ENCODE data around the gene GEN1. TPM values are rescaled to one million over a fixed set of nuclear protein-coding genes. Genes with fewer than 3 reads are reported as not detected.

GEN1 gene
- total and polyA plus RNA-seq, 8 donors, result 7.5 to 31.4 (median 16.8) TPM

- intact Hi-C loops (cut with DNase I), result loop anchor here in 1 of 2 donors (10.0 kb wide), 1 partner anchor 114 kb away; no protein-coding TSS in a partner anchor
- Histone ChIP-seq H3K9me3 (no peaks in the 10 kb centered on the region), H3K27ac (no peak overlapping the region), H3K4me3 (no peak overlapping the region), H3K36me3 (peaks cover 4 to 83% of the 10 kb centered on the region in 2 donors), H3K27me3 (no peaks in the 10 kb centered on the region), H3K4me1 (no peaks in the 10 kb centered on the region)
- no peak for TF ChIP-seq CTCF (IDR thresholded peaks at IDR 0.05)
- ATAC-seq (no peak), DNase-seq (no peak)
Observed at GRCh38 chr2:17710547-17711248, 43.2 kb upstream of the GEN1 start.

DNA sequence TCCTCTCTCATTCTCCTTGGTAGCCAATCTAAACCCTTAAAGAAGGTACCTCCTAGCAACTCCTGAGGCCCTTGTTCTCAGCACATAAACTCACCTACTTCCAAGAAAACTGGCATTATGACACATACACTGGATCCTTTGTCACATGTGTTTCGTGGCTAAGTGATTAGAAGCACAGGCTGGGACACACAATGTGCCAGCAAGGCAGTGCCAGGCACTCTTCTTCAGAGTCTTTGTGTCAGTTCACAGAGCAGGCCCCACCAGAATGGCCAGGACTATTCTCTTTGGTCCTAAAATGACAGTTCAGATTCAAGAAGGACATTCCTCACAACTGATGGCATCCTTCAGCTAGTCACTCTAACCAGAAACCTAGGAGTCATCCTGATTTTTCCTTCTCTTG, 40.6 kb upstream of the GEN1 start:
- Histone ChIP-seq H3K4me3 (no peak overlapping the region), H3K27ac (no peak overlapping the region), H3K9me3 (no peaks in the 10 kb centered on the region), H3K27me3 (no peaks in the 10 kb centered on the region), H3K4me1 (no peaks in the 10 kb centered on the region), H3K36me3 (peaks cover 4 to 93% of the 10 kb centered on the region in 2 donors)
- no peak for TF ChIP-seq CTCF (IDR thresholded peaks at IDR 0.05)
- ATAC-seq (no peak), DNase-seq (no peak)
- intact Hi-C loops (cut with DNase I), result loop anchor here in 1 of 2 donors (10.0 kb wide), 1 partner anchor 112 kb away; no protein-coding TSS in a partner anchor

GRCh38 chr2:17717666-17718065, 36.3 kb upstream of the GEN1 start:
- no peaks in the 10 kb centered on the region for H3K4me1 ChIP-seq
- no peak for ATAC-seq
- peaks cover 4 to 77% of the 10 kb centered on the region in 2 donors for H3K36me3 ChIP-seq
- no peaks in the 10 kb centered on the region for H3K27me3 ChIP-seq
- TF ChIP-seq CTCF (IDR thresholded peaks at IDR 0.05), result no peak
- DNase-seq, result no peak
- H3K4me3 ChIP-seq, result no peak overlapping the region
- no peaks in the 10 kb centered on the region for H3K9me3 ChIP-seq
- no peak overlapping the region for H3K27ac ChIP-seq
- intact Hi-C loops (cut with DNase I), result loop anchor here in 1 of 2 donors (10.0 kb wide), 1 partner anchor 107 kb away; no protein-coding TSS in a partner anchor

DNA sequence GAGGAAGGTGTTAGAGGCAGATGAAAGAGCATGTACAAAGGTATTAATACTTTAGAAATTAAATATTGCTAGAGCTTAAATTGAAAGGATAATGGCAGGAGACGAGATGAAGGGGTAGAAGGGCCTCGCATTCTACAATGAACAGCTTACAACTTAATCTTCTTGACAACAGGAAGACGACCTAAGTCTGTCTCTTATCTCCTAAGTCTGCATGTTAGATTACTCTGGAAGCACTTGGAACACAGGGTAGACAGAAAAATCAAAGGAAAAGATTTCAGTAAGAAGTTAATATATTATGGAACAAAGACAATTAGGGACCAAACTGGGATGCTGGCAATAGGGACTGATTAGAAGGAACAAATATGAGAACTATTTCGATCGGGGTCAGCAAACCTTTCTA, 35.2 kb upstream of the GEN1 start:
- H3K9me3 ChIP-seq, result no peaks in the 10 kb centered on the region
- no peak overlapping the region for H3K4me3 ChIP-seq
- intact Hi-C loops (cut with DNase I), result loop anchor here in 1 of 2 donors (10.0 kb wide), 1 partner anchor 106 kb away; no protein-coding TSS in a partner anchor
- TF ChIP-seq CTCF (IDR thresholded peaks at IDR 0.05), result no peak
- ATAC-seq, result no peak
- H3K27me3 ChIP-seq, result no peaks in the 10 kb centered on the region
- DNase-seq, result no peak
- H3K27ac ChIP-seq, result no peak overlapping the region
- no peaks in the 10 kb centered on the region for H3K4me1 ChIP-seq
- peaks cover 0 to 71% of the 10 kb centered on the region in 2 donors for H3K36me3 ChIP-seq

DNA sequence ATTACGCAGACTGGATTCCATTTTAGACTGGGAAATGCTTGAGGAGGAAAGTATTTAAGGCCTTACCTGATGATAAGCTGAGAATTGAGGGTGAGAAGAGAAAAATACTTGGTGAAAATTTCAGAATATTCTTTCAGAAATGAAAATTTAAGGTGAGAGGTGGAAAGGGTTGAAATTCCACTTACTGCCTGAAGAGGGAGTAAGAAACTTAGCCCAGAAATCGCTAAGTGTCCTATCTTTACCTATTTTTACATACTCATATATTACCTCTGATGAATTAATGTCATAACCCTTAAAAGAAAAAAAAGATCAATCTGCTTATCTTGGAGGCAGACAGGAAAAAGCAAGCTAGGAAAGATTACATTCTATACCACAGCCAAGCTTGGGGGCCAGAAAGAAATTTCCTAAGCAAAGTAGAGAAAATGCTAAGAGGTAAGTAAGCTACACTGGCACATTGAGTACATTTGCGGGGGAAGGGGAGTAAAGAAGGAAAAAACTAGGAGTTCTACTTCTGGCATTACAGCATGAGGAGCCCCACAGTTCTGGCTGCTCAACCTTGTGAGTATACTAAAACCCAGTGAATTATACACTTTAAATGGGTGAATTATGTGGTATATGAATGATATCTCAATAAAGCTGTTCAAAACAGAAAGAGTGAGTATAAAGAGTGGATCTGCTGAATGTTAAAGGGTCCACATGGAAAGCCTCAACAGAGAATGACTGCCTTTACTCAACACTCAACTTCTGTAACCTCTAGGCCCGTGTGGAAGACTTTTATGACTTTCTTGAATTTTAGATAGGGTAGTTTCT, 34.2 kb upstream of the GEN1 start:
- peak; percentile 69 to 84 for TF ChIP-seq CTCF (IDR thresholded peaks at IDR 0.05)
- Histone ChIP-seq H3K27me3 (no peaks in the 10 kb centered on the region), H3K36me3 (peaks cover 0 to 65% of the 10 kb centered on the region in 2 donors), H3K4me1 (no peaks in the 10 kb centered on the region), H3K27ac (no peak overlapping the region), H3K4me3 (no peak overlapping the region), H3K9me3 (no peaks in the 10 kb centered on the region)
- intact Hi-C loops (cut with DNase I), result loop anchor here in 1 of 2 donors (10.0 kb wide), 1 partner anchor 105 kb away; no protein-coding TSS in a partner anchor
- ATAC-seq, result peak; percentile 64
- DNase-seq, result peak in 1 of 4 donors; percentile 6
